ENCODE results near the gene ACIN1. TPM values are rescaled to one million over a fixed set of nuclear protein-coding genes. Genes with fewer than 3 reads are reported as not detected.

The ACIN1 gene
- total and polyA plus RNA-seq, 2 of the 13 experiments (the other 11 are each of a cell fraction or from before 2014, with no cell fraction given): 165 to 183 TPM

DNA sequence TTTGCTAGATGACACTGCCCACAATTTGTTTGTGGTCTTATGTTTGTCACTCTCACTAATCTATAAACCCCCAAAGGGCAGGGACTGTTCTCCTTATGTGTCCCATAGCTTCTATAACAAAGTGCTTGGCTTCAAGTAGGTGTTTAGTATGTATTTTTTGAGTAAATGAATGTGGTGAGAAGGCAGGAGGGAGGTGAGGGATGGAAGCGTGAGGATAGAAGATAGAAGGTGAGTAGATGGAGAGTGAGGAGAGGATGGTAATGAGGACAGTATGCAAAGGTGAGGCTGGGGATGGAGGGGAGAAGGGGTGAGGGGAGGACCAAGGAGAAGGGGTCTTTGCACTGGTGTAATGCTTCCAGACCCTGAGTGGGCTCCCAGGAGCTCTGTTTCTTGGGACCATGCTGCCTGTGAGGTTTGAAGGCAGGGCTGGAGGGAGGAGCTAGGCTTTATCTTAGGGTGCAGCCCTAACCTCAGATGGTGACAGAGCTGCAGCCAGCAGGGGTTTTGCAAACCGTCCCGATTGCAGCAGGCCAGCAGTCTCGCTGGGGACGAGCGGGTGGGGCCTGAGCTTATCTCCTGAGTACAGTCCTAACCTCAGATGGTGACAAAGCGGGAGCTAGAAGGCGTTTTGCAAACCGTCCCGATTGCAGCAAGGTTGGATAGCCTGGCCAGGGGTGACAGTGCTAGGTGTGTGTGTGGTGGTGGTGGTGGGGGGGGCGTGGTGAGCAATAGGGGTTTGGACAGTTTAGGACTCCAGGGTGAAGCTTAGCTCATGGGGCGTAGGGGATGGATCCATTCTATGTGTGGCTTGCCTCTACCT is 17.6 kb upstream of the ACIN1 start:
- no peak for DNase-seq (ENCODE audit: low spot score)
- intact Hi-C loops (cut with micrococcal nuclease; ENCODE audit: unreplicated experiment) (no loop called here), in situ Hi-C loops (cut with HindIII; ENCODE audit: extremely low pct_ligation_motif_present, low pct_unique_long_range_greater_than_20kb) (no loop called here)
- H4K20me1 ChIP-seq (ENCODE audit: insufficient read depth, low read length): no peaks in the 10 kb centered on the region
- no peak overlapping the region for H3K4me2 ChIP-seq (ENCODE audit: low read depth, low read length)
- BruUV-seq (replicated peaks): no TSS peak
- no peak for FAIRE-seq
- CTCF ChIA-PET (ENCODE audit: low intra/inter-chr PET ratio, low total read pairs): interaction anchor here (1.0 to 1.6 kb wide), 2 partner anchors 9 to 74 kb away, joined by 4 to 5 read pairs; no protein-coding TSS in a partner anchor
- no peaks in the 10 kb centered on the region for H3K79me2 ChIP-seq (ENCODE audit: insufficient read depth, low read length)
- H3K27ac ChIP-seq (ENCODE audit: extremely low read length, insufficient read depth, low read length): no peak overlapping the region
- no peak overlapping the region for H3K9ac ChIP-seq (ENCODE audit: insufficient read depth, low read depth, low read length)
- no peak overlapping the region for H3K4me3 ChIP-seq (replicated peaks in 1 of 3; ENCODE audit: insufficient read depth in 1 of 3, low read depth in 2 of 3, low read length in 3 of 3)
- ATAC-seq: peak; percentile 26
- H3K36me3 ChIP-seq (replicated peaks in 1 of 2; ENCODE audit: control insufficient read depth in 1 of 2, insufficient read depth in 2 of 2, low read length in 2 of 2): no peaks in the 10 kb centered on the region
- H3K4me1 ChIP-seq (ENCODE audit: insufficient read depth, low read length): peaks cover 25% of the 10 kb centered on the region
- no peak overlapping the region for H2AFZ ChIP-seq (ENCODE audit: low read length)
- peaks cover 39 to 79% of the 10 kb centered on the region in 2 experiments for H3K27me3 ChIP-seq (ENCODE audit: control insufficient read depth in 1 of 2, insufficient read depth in 2 of 2, low read length in 2 of 2)
- H3K9me3 ChIP-seq (ENCODE audit: low read length): no peaks in the 10 kb centered on the region
- 10% methylated on average over 12 of the region's 12 CpGs for WGBS (ENCODE audit: low lambda C conversion rate)
- POLR2A ChIA-PET: interaction anchor here (1.4 to 6.6 kb wide), 3 partner anchors 18 to 106 kb away, joined by 3 to 66 read pairs (median 8); partner anchors contain the start of genes ACIN1 and C14orf119
- TF ChIP-seq KDM6A (CRISPR knock-in tag; IDR thresholded peaks at IDR 0.05; ENCODE audit: low read depth): no peak
- TF ChIP-seq NFKB2 (CRISPR knock-in tag; IDR thresholded peaks at IDR 0.05; ENCODE audit: borderline replicate concordance): no peak
- no peak for TF ChIP-seq ZNF775 (CRISPR knock-in tag; IDR thresholded peaks at IDR 0.05; ENCODE audit: borderline replicate concordance)
- peak; percentile 30 for TF ChIP-seq PCBP2 (optimal IDR thresholded peaks at IDR 0.05; ENCODE audit: low read depth, low read length, poor library complexity, severe bottlenecking)
- no peak for TF ChIP-seq HMG20B (CRISPR knock-in tag; conservative IDR thresholded peaks at IDR 0.05)
- TF ChIP-seq ZNF124 (CRISPR knock-in tag; IDR thresholded peaks at IDR 0.05): no peak
- no peak for TF ChIP-seq ZNF121 (CRISPR knock-in tag; IDR thresholded peaks at IDR 0.05)
- no peak for TF ChIP-seq ZNF17 (CRISPR knock-in tag; IDR thresholded peaks at IDR 0.05)
- no peak for TF ChIP-seq LCORL (IDR thresholded peaks at IDR 0.05)
- TF ChIP-seq LCORL (CRISPR knock-in tag; IDR thresholded peaks at IDR 0.05): no peak
- TF ChIP-seq YEATS2 (CRISPR knock-in tag; IDR thresholded peaks at IDR 0.05; ENCODE audit: borderline replicate concordance): no peak
- no peak for TF ChIP-seq ZNF761 (CRISPR knock-in tag; conservative IDR thresholded peaks at IDR 0.05)
- TF ChIP-seq, protein P1, sequence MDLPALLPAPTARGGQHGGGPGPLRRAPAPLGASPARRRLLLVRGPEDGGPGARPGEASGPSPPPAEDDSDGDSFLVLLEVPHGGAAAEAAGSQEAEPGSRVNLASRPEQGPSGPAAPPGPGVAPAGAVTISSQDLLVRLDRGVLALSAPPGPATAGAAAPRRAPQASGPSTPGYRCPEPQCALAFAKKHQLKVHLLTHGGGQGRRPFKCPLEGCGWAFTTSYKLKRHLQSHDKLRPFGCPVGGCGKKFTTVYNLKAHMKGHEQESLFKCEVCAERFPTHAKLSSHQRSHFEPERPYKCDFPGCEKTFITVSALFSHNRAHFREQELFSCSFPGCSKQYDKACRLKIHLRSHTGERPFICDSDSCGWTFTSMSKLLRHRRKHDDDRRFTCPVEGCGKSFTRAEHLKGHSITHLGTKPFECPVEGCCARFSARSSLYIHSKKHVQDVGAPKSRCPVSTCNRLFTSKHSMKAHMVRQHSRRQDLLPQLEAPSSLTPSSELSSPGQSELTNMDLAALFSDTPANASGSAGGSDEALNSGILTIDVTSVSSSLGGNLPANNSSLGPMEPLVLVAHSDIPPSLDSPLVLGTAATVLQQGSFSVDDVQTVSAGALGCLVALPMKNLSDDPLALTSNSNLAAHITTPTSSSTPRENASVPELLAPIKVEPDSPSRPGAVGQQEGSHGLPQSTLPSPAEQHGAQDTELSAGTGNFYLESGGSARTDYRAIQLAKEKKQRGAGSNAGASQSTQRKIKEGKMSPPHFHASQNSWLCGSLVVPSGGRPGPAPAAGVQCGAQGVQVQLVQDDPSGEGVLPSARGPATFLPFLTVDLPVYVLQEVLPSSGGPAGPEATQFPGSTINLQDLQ (CRISPR knock-in tag; IDR thresholded peaks at IDR 0.05): peak; percentile 65; the same call in 1 of the 2 replicates
- no peak for TF ChIP-seq THYN1 (CRISPR knock-in tag; IDR thresholded peaks at IDR 0.05; ENCODE audit: borderline replicate concordance, low read depth)
- TF ChIP-seq, protein P2, sequence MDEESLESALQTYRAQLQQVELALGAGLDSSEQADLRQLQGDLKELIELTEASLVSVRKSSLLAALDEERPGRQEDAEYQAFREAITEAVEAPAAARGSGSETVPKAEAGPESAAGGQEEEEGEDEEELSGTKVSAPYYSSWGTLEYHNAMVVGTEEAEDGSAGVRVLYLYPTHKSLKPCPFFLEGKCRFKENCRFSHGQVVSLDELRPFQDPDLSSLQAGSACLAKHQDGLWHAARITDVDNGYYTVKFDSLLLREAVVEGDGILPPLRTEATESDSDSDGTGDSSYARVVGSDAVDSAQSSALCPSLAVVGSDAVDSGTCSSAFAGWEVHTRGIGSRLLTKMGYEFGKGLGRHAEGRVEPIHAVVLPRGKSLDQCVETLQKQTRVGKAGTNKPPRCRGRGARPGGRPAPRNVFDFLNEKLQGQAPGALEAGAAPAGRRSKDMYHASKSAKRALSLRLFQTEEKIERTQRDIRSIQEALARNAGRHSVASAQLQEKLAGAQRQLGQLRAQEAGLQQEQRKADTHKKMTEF (CRISPR knock-in tag; IDR thresholded peaks at IDR 0.05): no peak
- no peak for TF ChIP-seq SCMH1 (CRISPR knock-in tag; IDR thresholded peaks at IDR 0.05; ENCODE audit: borderline replicate concordance)
- TF ChIP-seq, protein P3, sequence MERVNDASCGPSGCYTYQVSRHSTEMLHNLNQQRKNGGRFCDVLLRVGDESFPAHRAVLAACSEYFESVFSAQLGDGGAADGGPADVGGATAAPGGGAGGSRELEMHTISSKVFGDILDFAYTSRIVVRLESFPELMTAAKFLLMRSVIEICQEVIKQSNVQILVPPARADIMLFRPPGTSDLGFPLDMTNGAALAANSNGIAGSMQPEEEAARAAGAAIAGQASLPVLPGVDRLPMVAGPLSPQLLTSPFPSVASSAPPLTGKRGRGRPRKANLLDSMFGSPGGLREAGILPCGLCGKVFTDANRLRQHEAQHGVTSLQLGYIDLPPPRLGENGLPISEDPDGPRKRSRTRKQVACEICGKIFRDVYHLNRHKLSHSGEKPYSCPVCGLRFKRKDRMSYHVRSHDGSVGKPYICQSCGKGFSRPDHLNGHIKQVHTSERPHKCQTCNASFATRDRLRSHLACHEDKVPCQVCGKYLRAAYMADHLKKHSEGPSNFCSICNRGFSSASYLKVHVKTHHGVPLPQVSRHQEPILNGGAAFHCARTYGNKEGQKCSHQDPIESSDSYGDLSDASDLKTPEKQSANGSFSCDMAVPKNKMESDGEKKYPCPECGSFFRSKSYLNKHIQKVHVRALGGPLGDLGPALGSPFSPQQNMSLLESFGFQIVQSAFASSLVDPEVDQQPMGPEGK (CRISPR knock-in tag; IDR thresholded peaks at IDR 0.05): no peak
- no peak for TF ChIP-seq SPEN (CRISPR knock-in tag; IDR thresholded peaks at IDR 0.05; ENCODE audit: low read depth)
- no peak for TF ChIP-seq IRX3 (CRISPR knock-in tag; IDR thresholded peaks at IDR 0.05; ENCODE audit: borderline replicate concordance, low read depth)

Data from HepG2 (cell line).